Inflammatory macrophage (primary cell): ENCODE data around the gene SUPT6H.

ENCODE experiments used
- DNase-seq, 2 donors: peaks; one replicate each; pipeline ENCODE4 v3.0.0-alpha.2; 2020 to 2022

Gene SUPT6H

DNA sequence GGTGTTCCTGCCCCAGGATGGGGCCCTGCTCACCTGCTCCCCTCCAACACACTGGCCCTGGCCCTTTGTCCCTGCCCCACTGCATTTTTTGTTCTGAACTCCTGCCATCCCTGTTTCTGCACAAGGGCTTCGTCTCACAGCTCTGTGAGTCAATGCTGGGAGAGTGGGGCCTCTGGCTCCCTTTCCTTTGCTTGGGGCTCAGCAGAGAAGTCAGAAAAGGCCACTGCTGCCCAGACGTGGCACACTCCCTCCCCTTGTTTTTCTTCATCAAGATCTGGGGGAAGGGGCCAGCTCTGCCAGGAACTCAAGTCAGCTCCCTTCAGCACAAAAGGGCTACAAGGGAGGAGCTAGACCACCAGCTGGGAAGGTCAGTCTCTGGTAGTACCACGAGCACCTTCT lies 40.7 kb downstream of the SUPT6H start:
- DNase-seq, result no peak

DNA sequence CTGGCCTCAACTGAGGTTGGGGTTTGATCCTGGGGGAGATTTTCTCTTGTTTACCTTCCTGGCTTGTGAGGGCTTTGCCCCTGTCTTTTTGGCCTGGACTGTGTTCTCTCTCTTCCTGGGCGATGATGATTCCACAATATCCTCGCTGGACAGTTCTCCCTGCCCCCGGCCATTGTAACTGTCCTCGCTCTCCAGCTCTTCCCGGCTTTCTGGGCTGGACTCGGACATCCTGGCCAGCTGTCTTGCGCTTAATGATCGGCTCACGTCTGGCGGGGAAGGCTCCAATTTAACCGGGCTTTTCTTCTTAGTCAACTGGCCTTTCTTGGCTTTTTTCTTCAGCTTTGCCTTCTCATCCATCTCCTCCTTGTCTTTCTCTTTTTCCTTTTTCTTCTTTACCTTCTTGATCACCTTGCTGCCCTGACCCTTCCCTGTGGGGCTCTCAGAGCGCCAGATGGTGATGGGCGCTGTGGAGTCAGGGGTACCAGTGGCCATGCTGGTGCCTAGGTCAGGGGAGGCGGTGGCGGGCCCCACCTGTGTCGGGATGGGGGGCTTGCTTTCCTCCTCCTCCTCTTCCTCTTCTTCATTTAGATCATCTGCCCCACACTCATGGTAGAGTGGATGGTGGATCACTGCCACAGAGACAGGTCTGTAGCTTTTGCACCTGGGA lies 41.7 kb downstream of the SUPT6H start:
- no peak for DNase-seq

DNA sequence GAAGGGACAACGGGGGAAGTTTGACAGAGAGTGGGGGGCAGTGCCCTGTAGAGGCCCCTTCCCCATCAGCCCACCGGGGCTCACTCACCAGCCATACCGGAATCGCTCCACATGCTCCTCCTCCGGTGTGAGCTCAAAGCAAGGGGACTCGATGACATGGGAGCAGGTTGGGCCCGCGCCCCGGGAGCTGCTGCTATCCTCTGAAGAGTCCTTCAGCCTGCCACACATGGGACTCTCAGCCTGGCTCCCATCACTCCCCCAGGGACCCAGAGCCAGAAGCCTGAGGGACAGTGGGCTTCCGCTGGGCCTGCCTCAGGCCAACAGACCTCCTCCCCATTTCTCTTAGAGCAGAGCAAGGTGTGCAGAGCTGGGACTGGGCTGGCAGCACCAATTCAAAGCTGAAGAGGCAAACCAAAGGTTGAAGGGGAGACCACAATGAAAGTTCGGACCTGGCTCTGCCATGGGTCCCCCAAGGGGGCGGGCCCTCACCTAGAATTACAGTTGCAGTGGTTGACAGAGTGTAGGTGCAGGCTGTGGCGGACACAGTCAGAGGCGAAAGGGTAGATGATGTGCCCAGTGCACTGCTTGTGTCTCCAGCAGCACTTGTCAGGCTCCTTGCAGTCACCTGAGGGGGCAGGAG lies 42.3 kb downstream of the SUPT6H start:
- DNase-seq, result no peak

DNA sequence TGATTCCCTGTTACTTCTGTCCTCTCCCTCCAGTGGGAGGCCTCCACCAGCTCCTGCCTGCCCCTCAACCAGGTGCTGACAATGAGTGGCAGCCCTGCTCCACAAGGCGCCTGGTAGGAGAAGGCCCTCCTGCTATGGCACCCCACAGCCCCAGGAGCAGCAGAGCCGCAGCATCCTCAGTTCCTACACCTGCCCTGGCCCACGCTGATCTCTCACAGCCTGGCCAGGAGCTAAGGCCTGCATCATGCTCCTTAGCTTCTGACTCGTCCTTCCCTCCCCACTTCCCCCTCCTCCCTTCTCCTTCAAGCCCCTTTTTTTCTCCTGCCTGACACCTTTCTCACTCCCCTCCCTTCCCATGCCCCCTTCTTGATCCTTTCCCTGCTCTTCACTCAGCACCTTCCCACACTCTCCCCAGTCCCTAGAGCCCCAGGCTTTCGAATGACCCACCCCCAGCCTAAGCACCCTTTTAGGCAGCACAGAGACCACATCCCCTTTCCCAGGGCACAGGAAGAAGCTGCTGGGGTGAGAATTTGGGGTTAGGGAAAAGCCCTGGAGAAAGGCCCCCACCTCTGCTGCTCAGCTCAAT lies 43.2 kb downstream of the SUPT6H start:
- DNase-seq, result no peak

- DNase-seq, result no peak
Measured at GRCh38 chr17:28705728-28706334, 43.8 kb downstream of the SUPT6H start.

DNA sequence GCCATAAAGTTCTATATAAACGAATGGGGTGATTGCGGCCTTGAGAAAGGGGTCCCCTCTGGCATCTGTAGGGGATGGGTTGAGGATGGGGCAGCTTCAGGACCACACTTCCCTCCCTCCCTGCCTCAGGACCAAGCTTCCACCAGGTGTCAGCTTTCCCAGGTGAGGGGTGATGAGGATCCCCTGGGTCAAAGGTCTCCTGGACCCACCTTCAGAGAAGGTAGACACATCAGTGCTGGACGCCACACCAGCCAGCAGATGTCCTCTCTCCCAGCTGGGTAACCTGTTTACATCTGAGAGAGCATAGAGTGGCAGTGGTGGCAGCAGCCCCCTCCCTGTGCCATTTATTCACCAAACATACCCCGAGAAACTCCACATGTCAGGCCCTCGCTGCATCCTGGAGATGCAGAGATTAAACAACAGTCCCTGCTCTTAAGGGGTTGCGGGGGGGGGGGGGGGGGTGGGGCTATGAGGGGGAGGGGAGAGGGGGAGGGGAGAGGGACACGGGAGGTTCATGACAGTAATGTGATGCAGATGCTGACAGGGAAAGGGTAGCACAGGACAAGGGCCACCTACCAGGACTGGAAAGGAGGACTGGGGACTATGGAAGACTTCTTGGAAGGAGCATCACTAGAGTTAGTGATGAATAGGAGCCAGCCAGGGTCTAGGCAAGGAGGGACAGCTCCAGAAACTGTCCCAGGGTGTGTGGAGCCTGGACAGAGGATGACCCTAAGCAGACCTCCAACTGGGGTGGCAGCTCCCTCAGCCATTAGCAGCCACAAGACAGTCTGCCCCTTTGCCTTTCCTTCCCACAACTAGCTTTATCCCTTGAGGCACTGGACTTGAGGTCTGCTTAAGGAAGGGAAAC lies 44.7 kb downstream of the SUPT6H start:
- no peak for DNase-seq

DNA sequence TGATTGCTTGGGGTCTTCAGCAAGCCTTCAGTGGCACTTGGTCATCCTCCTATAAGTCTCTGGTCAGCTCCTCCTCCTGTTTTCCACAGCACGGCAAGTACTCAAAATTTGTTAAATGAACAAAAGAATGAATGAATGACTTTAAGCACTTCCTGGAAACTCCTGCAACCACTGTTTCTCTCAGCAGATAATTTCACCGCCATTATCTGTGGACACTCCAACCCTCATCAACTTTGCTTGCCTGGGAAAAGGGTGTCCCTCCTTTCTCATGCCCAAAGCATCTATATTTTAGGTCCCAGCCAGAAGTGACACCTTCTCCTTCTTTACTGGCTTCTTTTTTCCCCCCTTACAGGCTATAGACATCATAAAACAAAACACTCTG lies 45.3 kb downstream of the SUPT6H start:
- no peak for DNase-seq

- DNase-seq, result peak; percentile 83
Measured at GRCh38 chr17:28710861-28711722, 49.1 kb downstream of the SUPT6H start.

GRCh38 chr17:28711723-28712031 lies 49.7 kb downstream of the SUPT6H start, which contains the start of gene PROCA1:
Gene PROCA1, minus strand, starts transcription at chr17:28711888. Its CDS starts 228 bp downstream, at chr17:28711660.
- no peak for DNase-seq

DNA sequence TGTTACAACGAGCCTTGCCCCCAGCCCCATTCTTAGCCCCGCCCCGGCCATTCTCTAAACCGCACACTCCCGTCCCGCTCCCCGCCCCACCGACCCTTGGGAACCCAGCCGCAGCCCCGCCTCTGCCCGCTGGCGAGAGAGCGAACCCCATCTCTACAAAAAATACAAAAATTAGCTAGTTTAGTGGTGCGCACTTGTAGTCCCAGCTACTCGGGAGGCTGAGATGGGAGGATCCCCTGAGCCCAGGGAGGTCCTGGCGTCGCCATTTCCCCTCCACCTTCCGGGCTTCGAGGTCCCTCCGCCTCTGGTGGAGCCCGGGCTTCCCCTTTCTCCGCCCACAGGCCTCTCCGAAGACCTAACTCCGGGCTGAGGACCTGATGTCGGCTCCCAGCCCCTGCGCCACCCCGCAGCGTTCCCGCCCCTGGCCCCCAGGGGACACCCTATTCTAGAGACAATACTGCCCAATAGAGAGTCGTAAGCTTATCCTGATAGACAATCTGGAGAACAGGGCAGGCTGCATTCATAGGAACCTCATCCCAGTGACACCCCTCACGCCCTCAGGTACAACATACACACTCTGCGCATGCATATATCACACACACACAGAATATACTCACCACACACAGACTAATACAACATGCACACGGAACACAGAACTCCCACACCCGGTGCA lies 50.2 kb downstream of the SUPT6H start:
- peak; percentile 69 to 82 for DNase-seq

- DNase-seq, result no peak
Measured at GRCh38 chr17:28712705-28713415, 50.9 kb downstream of the SUPT6H start.

DNA sequence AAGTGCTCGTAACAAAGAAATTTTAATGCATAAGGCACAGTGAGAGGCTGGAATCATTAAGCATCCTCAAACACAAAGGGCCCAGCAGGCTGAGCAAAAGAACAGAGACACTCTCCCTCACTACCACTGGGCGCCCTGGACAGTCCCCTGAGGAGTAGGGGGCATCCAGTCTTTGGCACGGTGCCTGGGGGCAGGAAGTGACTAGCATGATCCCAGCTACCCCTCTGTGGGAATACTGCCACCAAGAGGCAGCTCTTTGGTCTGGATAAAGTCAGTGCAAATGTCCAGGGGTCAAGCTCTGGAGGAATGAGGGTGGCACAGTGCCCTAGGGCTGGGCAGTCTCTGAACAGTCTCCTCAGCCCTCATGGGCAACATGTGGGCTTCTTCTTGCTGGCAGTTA lies 52.3 kb downstream of the SUPT6H start:
- no peak for DNase-seq

GRCh38 chr17:28715217-28715616 lies 53.2 kb downstream of the SUPT6H start:
- no peak for DNase-seq

DNA sequence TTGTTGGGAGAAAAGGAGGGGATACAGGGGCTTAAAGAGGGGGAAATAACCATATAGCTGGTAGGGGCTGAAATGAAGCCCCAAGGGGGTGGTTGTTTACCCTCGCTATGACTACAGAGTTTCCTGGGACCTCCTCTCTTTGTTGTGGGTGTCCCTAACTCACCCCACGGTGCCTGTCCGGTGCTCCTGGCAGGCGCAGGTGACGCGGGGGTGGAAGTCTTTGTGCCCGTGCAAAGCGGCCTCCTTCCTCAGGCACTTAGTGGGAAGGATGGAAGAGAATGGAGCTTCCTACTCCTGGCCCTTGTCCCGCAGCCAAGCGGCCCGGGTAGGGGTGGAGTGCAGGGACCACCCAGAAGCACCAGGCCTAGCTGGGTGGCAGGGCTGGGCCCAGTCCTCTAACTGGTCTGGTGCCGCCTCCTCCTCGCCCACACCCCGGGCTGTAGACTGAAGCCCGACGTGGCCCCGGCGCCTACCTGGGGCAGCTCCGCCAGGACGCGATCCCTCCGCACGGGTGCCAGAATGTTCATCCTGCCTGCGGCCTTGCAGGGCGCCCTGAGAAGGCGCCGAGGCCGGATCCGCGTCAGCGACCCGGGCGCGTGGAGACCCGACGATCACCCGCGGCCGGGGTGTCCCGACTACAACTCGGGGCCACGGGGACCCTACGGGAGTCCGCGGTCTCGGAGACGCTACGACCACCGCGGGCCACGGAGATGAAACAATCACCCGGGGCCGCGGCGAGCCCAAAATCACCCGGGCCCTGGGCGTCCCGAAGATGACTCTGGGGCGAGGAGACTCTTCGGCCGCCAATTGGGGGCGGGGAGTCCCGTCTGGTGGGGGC lies 55.0 kb downstream of the SUPT6H start:
- DNase-seq, result no peak

- DNase-seq, result peak; percentile 35 to 43
Measured at GRCh38 chr17:28717578-28718332, 55.8 kb downstream of the SUPT6H start, which contains the start of gene RAB34. Gene RAB34, minus strand, starts transcription at chr17:28717868. Its CDS starts 602 bp downstream, at chr17:28717266.

DNA sequence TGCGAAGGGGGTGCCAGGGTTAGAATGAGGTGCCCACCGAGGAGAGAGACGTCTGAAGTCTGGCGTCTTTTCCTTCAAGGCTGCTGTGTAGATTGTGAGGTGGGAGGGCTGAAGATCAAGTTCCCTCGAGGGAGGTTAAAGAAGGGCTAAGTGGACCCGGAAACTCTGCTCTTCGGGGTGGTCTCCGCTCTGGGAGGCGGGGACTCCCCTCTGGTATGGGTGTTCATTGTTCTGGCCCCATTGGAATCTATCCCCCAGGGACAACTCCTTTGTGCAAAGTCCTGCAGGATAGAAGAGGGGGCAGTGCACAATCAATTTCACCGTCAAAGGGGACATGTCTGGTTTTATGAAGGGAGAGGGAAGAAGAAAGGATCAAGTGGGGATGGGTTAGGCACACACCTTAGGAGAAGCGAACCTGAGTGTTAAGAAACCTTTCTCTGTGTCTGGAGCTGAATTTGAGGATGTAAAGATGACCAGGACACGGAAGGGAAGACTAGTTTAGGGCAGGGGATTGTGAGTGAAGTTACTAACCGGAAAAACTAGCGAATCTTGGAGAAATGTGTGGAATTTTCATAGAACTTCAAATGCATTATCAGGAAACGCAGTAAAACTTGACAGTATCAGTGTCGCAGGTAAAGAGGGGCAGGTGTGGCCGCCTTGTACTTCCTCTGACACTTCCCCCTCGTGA lies 56.5 kb downstream of the SUPT6H start:
- DNase-seq, result no peak

DNA sequence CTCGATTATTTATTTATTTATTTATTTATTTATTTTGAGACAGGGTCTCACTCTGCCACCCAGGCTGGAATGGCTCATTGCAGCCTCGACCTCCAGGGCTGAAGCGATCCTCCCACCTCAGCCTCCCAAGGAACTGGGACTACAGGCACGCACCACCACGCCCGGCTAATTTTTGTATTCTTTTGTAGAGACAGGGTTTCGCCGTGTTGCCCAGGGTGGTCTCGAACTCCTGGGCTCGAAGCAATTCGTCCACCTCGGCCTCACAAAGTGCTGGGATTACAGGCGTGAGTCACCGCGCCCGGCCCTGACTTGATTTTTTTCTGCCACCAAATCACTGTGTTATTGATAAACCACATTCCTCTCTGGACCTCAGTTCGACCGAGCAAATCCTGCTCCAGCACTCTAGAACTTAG lies 57.0 kb downstream of the SUPT6H start:
- DNase-seq, result no peak
